MM.1S (cell line): ENCODE measurements around the gene KRTAP4-16.
"Not testable (repeated sequence)": the region's sequence is repeated elsewhere in the genome, so short reads cannot be mapped to it uniquely, and the experiment has no call there.

Experiments used
- DNase-seq: peaks from one replicate; pipeline ENCODE4 v3.0.0-alpha.2; 2015
- H2AFZ ChIP-seq: fragments of 300-600 bp; sonication (generic); 2 replicates; pipeline ENCODE4 v1.6.0; 2016; ENCODE audit warnings: antibody characterized with exemption, low read length
- H3F3A ChIP-seq: fragments of 300-600 bp; sonication (generic); 2 replicates; pipeline ENCODE4 v1.6.1; 2016; ENCODE audit warnings: mild to moderate bottlenecking, antibody characterized with exemption, low read length, moderate library complexity, mixed read lengths; ENCODE audit not compliant: insufficient read depth
- H3K27ac ChIP-seq: fragments of 300-600 bp; sonication (generic); 2 replicates; pipeline ENCODE4 v1.5.1; 2016; ENCODE audit warnings: mild to moderate bottlenecking, low read length
- H3K27me3 ChIP-seq: fragments of 300-600 bp; sonication (generic); replicated peaks from 2 replicates; pipeline ENCODE4 v1.6.0; 2016; ENCODE audit warnings: low read length; ENCODE audit not compliant: insufficient read depth
- H3K36me3 ChIP-seq: fragments of 300-600 bp; sonication (generic); replicated peaks from 2 replicates; pipeline ENCODE4 v1.6.1; 2016; ENCODE audit warnings: mild to moderate bottlenecking, low read length, mixed read lengths; ENCODE audit not compliant: insufficient read depth
- H3K4me1 ChIP-seq: fragments of 300-600 bp; sonication (generic); 2 replicates; pipeline ENCODE4 v1.6.1; 2016; ENCODE audit warnings: low read length, mixed read lengths
- H3K4me2 ChIP-seq: fragments of 300-600 bp; sonication (generic); 2 replicates; pipeline ENCODE4 v1.6.0; 2016; ENCODE audit warnings: low read depth, low read length
- H3K4me3 ChIP-seq: fragments of 300-600 bp; sonication (generic); 2 replicates; pipeline ENCODE4 v1.5.1; 2016; ENCODE audit warnings: low read length, mixed read lengths
- H3K79me2 ChIP-seq: fragments of 300-600 bp; sonication (generic); 2 replicates; pipeline ENCODE4 v1.6.1; 2016; ENCODE audit warnings: mixed run types, low read length, mixed read lengths
- H3K9ac ChIP-seq: fragments of 300-600 bp; sonication (generic); 2 replicates; pipeline ENCODE4 v1.6.1; 2016; ENCODE audit warnings: low read length, mixed read lengths
- H3K9me2 ChIP-seq: fragments of 300-600 bp; sonication (generic); replicated peaks from 2 replicates; pipeline ENCODE4 v1.6.1; 2016; ENCODE audit warnings: mild to moderate bottlenecking, low read length, mixed read lengths; ENCODE audit not compliant: insufficient read depth
- H3K9me3 ChIP-seq: fragments of 300-600 bp; sonication (generic); replicated peaks from 2 replicates; pipeline ENCODE4 v1.6.1; 2016; ENCODE audit warnings: mild to moderate bottlenecking, low read length, mixed read lengths; ENCODE audit not compliant: insufficient read depth
- H4K20me1 ChIP-seq: fragments of 300-600 bp; sonication (generic); 2 replicates; pipeline ENCODE4 v1.6.1; 2016; ENCODE audit warnings: mild to moderate bottlenecking, low read length, moderate library complexity, mixed read lengths; ENCODE audit not compliant: insufficient read depth
- EZH2 ChIP-seq: fragments of 300-600 bp; sonication (generic); optimal IDR thresholded peaks from 2 replicates; pipeline ENCODE3; 2017; ENCODE audit warnings: low read depth, mild to moderate bottlenecking, antibody characterized with exemption, low read length, mixed read lengths
- EZH2phosphoT487 ChIP-seq: fragments of 300-600 bp; sonication (generic); IDR thresholded peaks from 2 replicates; pipeline ENCODE4 v1.6.1; 2018; ENCODE audit warnings: antibody characterized with exemption, low read length
- TF ChIP-seq, protein P1 (sequence below): fragments of 300-600 bp; sonication (generic); IDR thresholded peaks from 2 replicates; pipeline ENCODE4 v1.5.1; 2016; ENCODE audit warnings: antibody characterized with exemption, low read length, mixed read lengths

Gene KRTAP4-16

DNA sequence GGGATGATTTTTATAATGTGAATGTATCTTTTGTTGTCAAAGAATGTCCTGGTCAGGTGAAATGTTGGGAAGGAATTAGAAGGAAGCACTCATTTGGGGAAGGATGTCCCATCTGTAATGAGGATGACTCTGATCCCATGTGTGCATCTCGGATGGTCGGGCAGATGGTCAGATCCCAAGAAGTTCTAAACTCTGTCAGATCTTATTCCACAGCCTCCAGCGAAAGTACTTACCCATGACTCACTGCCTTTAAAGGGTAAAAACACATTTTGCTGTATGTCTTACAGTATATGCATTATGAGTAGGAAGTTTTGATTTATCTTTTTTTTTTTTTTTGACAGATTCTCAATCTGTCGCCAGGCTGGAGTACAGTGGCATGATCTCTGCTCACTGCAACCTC, 16.7 kb upstream of the KRTAP4-16 start:
- H3K4me3 ChIP-seq: no peak overlapping the region
- H3K27ac ChIP-seq: no peak overlapping the region
- no peak overlapping the region for H3K4me2 ChIP-seq
- no peaks in the 10 kb centered on the region for H3K9me3 ChIP-seq
- H3K79me2 ChIP-seq: no peaks in the 10 kb centered on the region
- no peak overlapping the region for H3K9ac ChIP-seq
- no peaks in the 10 kb centered on the region for H3F3A ChIP-seq
- no peak for DNase-seq
- H3K4me1 ChIP-seq: no peaks in the 10 kb centered on the region
- H4K20me1 ChIP-seq: no peaks in the 10 kb centered on the region
- no peaks in the 10 kb centered on the region for H3K36me3 ChIP-seq
- no peaks in the 10 kb centered on the region for H3K9me2 ChIP-seq
- H2AFZ ChIP-seq: no peak overlapping the region
- no peaks in the 10 kb centered on the region for H3K27me3 ChIP-seq
- TF ChIP-seq EZH2phosphoT487 (no peak), EZH2 (no peak)
- TF ChIP-seq, protein P1, sequence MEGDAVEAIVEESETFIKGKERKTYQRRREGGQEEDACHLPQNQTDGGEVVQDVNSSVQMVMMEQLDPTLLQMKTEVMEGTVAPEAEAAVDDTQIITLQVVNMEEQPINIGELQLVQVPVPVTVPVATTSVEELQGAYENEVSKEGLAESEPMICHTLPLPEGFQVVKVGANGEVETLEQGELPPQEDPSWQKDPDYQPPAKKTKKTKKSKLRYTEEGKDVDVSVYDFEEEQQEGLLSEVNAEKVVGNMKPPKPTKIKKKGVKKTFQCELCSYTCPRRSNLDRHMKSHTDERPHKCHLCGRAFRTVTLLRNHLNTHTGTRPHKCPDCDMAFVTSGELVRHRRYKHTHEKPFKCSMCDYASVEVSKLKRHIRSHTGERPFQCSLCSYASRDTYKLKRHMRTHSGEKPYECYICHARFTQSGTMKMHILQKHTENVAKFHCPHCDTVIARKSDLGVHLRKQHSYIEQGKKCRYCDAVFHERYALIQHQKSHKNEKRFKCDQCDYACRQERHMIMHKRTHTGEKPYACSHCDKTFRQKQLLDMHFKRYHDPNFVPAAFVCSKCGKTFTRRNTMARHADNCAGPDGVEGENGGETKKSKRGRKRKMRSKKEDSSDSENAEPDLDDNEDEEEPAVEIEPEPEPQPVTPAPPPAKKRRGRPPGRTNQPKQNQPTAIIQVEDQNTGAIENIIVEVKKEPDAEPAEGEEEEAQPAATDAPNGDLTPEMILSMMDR: no peak

DNA sequence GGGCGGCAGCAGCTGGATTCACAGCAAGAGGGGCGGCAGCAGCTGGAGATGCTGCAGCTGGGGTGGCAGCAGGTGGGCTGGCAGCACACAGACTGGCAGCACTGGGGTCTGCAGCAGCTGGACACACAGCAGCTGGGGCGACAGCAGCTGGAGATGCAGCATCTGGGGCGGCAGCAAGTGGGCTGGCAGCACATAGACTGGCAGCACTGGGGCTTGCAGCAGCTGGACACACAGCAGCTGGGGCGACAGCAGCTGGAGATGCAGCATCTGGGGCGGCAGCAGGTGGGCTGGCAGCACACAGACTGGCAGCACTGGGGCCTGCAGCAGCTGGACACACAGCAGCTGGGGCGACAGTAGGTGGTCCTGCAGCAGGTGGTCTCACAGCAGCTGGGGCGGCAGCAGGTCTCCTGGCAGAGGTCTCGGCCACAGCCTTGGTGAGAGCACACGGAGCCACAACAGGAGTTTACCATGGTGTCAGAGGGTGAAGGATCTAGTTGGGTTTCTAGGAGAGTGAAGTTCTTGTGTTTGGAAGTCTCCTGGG, 15.9 kb upstream of the KRTAP4-16 start, which contains the start of gene KRTAP4-11:
TSS of gene KRTAP4-11 (minus strand) at position 528 of the 541 bp plus-strand sequence. CDS start at position 470, 58 bp downstream.
- H3K4me1 ChIP-seq, H3K36me3 ChIP-seq, DNase-seq, H3K4me3 ChIP-seq, H3K27ac ChIP-seq, H3K9me2 ChIP-seq, H3K9me3 ChIP-seq, H3K4me2 ChIP-seq, H3K27me3 ChIP-seq, H3F3A ChIP-seq, H3K79me2 ChIP-seq, H3K9ac ChIP-seq, H2AFZ ChIP-seq, H4K20me1 ChIP-seq: not testable (repeated sequence)

DNA sequence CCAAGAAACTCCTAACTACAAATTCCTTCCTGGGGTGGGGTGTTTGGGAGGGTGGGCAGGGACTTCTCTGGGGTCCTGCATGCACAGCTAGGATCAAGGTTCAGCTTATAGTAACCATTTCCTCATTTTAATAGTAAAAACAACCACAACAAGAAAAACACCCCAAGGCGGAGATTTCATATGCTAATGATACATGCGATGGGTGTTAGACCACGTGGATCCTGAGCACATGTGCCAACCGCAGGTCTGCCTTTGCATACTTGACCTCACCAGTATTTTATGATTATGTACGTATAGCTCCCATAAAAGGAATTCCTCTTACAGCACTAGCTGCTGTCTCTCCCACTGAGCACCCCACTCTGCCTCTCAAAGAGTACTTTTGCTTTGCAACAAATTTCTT, 14.3 kb upstream of the KRTAP4-16 start:
- Histone ChIP-seq H3K36me3 (no peaks in the 10 kb centered on the region), H3K27ac (no peak overlapping the region), H3K4me1 (no peaks in the 10 kb centered on the region), H3K4me3 (no peak overlapping the region), H3K79me2 (no peaks in the 10 kb centered on the region), H3F3A (no peaks in the 10 kb centered on the region), H3K9me3 (no peaks in the 10 kb centered on the region), H3K4me2 (no peak overlapping the region), H3K9me2 (no peaks in the 10 kb centered on the region), H3K27me3 (no peaks in the 10 kb centered on the region), H4K20me1 (no peaks in the 10 kb centered on the region), H2AFZ (no peak overlapping the region), H3K9ac (no peak overlapping the region)
- TF ChIP-seq EZH2phosphoT487 (no peak), EZH2 (no peak)
- TF ChIP-seq, protein P1: no peak
- no peak for DNase-seq

DNA sequence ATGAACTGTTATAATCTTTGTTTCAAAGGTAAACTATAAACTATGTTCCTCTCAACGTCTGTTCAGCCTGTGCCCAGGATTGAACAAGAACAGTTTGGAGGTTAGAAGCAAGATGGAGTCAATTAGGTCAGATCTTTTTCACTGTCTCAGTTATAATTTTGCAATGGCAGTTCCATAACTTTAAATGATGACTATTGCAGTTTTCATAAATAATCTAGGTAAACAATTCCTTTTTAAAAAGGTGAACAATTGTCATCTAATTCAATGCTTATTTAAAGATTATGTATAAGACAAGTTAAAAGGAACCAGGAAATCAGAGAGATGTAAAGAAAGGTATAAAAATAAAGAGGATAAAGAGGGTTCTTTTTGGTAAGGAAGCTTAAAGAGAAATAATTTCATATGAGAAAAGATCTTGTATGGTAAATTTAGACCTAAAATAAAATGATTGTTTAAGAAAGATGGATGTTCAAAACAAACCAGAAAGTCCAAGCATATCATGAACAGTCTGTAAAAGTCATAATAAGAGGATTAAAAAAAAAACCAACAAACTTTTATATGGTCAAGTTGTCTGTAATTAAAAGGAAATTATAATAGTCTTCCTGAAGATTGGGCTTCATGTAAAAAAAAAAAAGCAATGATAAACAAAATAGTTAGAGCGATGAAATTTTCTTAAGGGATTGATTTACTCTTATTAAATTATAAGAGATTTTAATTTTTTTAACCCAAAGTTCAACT, 9.3 kb upstream of the KRTAP4-16 start:
- H3K79me2 ChIP-seq: no peaks in the 10 kb centered on the region
- H4K20me1 ChIP-seq: no peaks in the 10 kb centered on the region
- TF ChIP-seq, protein P1: no peak
- TF ChIP-seq EZH2phosphoT487 (no peak), EZH2 (no peak)
- H3K27ac ChIP-seq: no peak overlapping the region
- no peak overlapping the region for H3K4me3 ChIP-seq
- H3K9ac ChIP-seq: no peak overlapping the region
- no peaks in the 10 kb centered on the region for H3F3A ChIP-seq
- no peak overlapping the region for H3K4me2 ChIP-seq
- H2AFZ ChIP-seq: no peak overlapping the region
- H3K9me2 ChIP-seq: no peaks in the 10 kb centered on the region
- DNase-seq: no peak
- no peaks in the 10 kb centered on the region for H3K36me3 ChIP-seq
- H3K27me3 ChIP-seq: no peaks in the 10 kb centered on the region
- H3K4me1 ChIP-seq: no peaks in the 10 kb centered on the region
- H3K9me3 ChIP-seq: no peaks in the 10 kb centered on the region

DNA sequence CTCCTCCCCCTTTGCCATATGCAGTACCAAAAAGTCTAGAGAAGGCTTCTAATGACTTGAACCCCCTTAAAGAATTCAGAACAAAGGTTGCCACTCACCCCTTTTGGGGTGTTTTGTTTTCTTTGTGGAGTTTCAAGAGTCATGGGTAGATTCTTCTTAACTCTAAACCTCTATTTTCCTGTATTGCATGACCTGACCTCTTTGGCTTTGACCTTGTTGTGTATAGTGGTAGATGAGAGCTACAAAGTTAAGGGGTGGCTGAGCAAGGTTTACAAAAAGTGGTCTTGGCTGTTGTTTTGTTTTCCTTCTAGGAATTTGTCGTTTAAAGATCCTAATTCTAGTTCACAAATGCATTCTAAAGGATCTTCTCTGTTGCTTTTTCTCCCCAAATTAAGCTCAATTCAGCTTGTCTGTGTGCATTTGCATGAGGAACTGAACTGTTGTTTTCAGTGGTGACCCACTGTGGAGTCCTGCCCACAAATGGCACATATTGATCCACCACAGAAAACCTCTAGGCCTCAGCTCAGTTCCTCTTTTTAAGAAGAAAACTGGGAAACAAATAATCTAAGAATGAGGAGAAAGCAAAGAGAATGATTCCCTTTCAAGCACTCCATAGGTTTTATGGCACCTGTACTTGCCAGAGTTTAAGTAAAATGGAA, 6.8 kb upstream of the KRTAP4-16 start:
- H3K27me3 ChIP-seq, H3K9me2 ChIP-seq, H2AFZ ChIP-seq, H3K9me3 ChIP-seq, H3F3A ChIP-seq, H3K27ac ChIP-seq, H3K4me2 ChIP-seq, H3K4me1 ChIP-seq, H3K4me3 ChIP-seq, H3K36me3 ChIP-seq, H3K9ac ChIP-seq, H3K79me2 ChIP-seq, DNase-seq, H4K20me1 ChIP-seq: not testable (repeated sequence)
